GM23248 (cell line): ENCODE results near the gene PRPH2.

ENCODE experiments used
- EZH2 ChIP-seq: fragments of 200-600 bp; sonication (generic); IDR thresholded peaks from 2 replicates; pipeline ENCODE4 v1.6.1; 2018; ENCODE audit warnings: antibody characterized with exemption, mild to moderate bottlenecking; ENCODE audit not compliant: insufficient read depth, poor library complexity, severe bottlenecking
- EZH2phosphoT487 ChIP-seq: fragments of 200-600 bp; sonication (generic); IDR thresholded peaks from 2 replicates; pipeline ENCODE4 v1.6.1; 2018; ENCODE audit warnings: antibody characterized with exemption, moderate library complexity, mild to moderate bottlenecking, low read depth; ENCODE audit not compliant: insufficient read depth

GRCh38 chr6:42764911-42765648 is 42.7 kb upstream of the PRPH2 start:
- TF ChIP-seq EZH2 (no peak), EZH2phosphoT487 (no peak)
